ENCODE data around the gene DNHD1. TPM values are rescaled to one million over a fixed set of nuclear protein-coding genes. Genes with fewer than 3 reads are reported as not detected.

Gene DNHD1
- total and polyA plus RNA-seq, 8 donors: 1.8 to 45.1 (median 11.4) TPM

DNA sequence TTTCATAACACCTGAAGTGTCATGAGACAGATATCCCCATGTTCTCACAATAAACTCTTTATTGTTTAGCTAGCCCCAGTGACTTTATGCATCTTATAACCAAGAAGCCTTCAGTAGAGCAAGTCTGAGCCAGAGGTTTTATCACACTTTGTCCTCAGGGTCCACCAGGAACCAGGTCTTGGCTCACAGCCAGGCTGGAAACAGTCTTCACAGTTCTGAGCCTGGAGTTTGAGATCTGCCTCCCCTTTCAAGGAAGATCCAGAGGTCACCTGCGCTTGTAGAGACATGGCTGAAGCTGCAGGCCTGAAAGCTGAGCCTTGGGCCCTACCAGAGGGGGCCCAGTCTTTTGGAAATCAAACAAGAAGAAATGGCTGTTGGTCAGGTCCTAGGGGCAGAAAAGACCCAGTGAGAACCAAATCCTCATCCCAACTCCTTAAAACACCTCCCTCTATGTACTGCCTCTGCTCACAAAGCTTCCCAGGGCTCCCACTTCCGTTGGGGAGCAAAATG, 102.9 kb downstream of the DNHD1 start:
- Histone ChIP-seq H3K4me3 (no peak overlapping the region), H3K27me3 (no peaks in the 10 kb centered on the region), H3K4me1 (peaks cover 17 to 82% (median 60%) of the 10 kb centered on the region in 4 donors), H3K9me3 (no peaks in the 10 kb centered on the region), H3K27ac (no peak overlapping the region), H3K36me3 (peaks cover 33 to 66% (median 57%) of the 10 kb centered on the region in 4 donors)
- no peak for TF ChIP-seq POLR2A (IDR thresholded peaks at IDR 0.05)
- TF ChIP-seq, protein P1, sequence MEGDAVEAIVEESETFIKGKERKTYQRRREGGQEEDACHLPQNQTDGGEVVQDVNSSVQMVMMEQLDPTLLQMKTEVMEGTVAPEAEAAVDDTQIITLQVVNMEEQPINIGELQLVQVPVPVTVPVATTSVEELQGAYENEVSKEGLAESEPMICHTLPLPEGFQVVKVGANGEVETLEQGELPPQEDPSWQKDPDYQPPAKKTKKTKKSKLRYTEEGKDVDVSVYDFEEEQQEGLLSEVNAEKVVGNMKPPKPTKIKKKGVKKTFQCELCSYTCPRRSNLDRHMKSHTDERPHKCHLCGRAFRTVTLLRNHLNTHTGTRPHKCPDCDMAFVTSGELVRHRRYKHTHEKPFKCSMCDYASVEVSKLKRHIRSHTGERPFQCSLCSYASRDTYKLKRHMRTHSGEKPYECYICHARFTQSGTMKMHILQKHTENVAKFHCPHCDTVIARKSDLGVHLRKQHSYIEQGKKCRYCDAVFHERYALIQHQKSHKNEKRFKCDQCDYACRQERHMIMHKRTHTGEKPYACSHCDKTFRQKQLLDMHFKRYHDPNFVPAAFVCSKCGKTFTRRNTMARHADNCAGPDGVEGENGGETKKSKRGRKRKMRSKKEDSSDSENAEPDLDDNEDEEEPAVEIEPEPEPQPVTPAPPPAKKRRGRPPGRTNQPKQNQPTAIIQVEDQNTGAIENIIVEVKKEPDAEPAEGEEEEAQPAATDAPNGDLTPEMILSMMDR (IDR thresholded peaks at IDR 0.05): no peak
- TF ChIP-seq POLR2AphosphoS5 (IDR thresholded peaks at IDR 0.05): no peak
- no peak for TF ChIP-seq EP300 (IDR thresholded peaks at IDR 0.05)
- intact Hi-C loops (cut with DNase I; ENCODE audit: low total_unique reads): loop anchor here (10.0 kb wide), 1 partner anchor 85 kb away; the partner anchor contains the start of gene MRPL17
- WGBS, 5 donors: 81 to 88% (median 87%) methylated on average over 2 of the region's 2 CpGs
- no peak for DNase-seq

DNA sequence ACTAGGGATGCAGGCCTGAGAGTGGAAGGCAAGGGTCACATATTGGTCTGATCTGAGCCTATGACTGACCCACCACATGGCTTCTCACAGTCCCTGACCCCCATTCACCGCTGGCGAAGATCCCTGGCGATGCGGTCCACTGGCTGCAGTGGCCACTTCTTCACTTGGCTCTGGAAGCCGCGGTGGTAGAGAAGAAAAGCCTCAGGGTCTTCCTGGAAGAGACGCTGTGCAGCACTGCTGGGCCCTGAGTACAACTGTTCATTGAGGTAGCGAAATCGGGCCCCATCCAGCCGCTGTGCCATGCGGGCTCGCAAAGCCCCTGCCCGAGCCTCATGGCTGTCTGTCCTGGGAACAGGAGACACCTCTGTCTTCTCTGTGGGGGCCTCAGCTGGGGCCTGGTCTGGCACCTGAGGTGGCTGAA, 104.0 kb downstream of the DNHD1 start:
- WGBS, 5 donors: 95 to 100% (median 97%) methylated on average over 6 to 13 of the region's 13 CpGs
- no peak overlapping the region for H3K27ac ChIP-seq
- no peak for DNase-seq
- H3K36me3 ChIP-seq: peaks cover 33 to 58% (median 51%) of the 10 kb centered on the region in 4 donors
- H3K4me3 ChIP-seq: no peak overlapping the region
- TF ChIP-seq POLR2A (IDR thresholded peaks at IDR 0.05): no peak
- TF ChIP-seq POLR2AphosphoS5 (IDR thresholded peaks at IDR 0.05): no peak
- TF ChIP-seq, protein P1 (IDR thresholded peaks at IDR 0.05): no peak
- H3K27me3 ChIP-seq: no peaks in the 10 kb centered on the region
- H3K4me1 ChIP-seq: peaks cover 28 to 85% (median 69%) of the 10 kb centered on the region in 4 donors
- intact Hi-C loops (cut with DNase I; ENCODE audit: low total_unique reads): loop anchor here (10.0 kb wide), 1 partner anchor 84 kb away; the partner anchor contains the start of gene MRPL17
- no peaks in the 10 kb centered on the region for H3K9me3 ChIP-seq

DNA sequence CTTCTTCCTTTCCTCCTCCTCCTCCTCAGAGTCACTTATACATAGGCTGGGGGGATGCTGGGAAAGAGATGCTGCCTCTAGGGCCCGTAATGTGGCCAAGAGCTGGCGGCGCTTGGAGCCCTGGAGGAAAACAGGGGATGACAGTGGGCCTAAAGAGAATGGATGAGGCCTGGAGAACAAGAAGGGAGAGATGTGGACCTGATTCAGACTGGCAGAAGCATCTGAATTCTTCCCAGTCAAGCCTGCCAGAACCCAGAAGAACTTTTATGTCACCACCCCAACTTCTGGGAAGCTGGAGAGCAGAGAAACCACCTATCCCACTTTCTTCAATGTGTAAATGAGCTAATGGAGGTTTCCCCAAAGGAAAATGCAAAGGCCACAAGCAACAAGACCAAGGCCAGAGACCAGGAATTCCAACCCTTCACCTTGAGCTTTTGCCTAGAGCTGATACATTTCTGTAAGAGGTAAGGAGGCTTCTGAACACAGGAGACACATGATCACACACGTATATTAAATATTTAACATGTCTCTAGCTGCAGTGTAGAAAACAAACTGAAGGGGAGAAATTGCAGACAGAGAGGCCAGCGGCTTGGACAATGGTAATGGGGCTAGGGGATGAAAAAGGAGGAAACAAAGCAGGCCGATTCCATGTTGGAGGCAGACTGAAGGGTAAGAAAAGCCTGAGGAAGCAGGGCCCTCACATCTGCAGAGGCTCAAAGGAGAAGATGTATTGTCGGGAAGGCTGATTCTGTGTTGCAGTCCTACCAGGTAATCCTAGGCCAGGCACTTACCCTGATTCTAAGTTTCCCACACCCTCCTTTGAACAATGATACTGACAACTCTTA, 105.2 kb downstream of the DNHD1 start:
- intact Hi-C loops (cut with DNase I; ENCODE audit: low total_unique reads): loop anchor here (10.0 kb wide), 1 partner anchor 82 kb away; the partner anchor contains the start of gene MRPL17
- no peaks in the 10 kb centered on the region for H3K27me3 ChIP-seq
- TF ChIP-seq POLR2A (IDR thresholded peaks at IDR 0.05): no peak
- TF ChIP-seq POLR2AphosphoS5 (IDR thresholded peaks at IDR 0.05): no peak
- TF ChIP-seq EP300 (IDR thresholded peaks at IDR 0.05): no peak
- TF ChIP-seq, protein P1 (IDR thresholded peaks at IDR 0.05): no peak
- H3K4me1 ChIP-seq: peaks cover 41 to 86% (median 76%) of the 10 kb centered on the region in 4 donors
- H3K9me3 ChIP-seq: no peaks in the 10 kb centered on the region
- H3K27ac ChIP-seq: peak overlapping the region in 3 of 5 donors; percentile 99 to 100 (median 99)
- peak overlapping the region; percentile 73 to 96 (median 92) for H3K4me3 ChIP-seq
- WGBS, 5 donors: 46 to 54% (median 47%) methylated on average over 7 of the region's 7 CpGs
- DNase-seq: peak in 1 of 2 donors; percentile 16
- peaks cover 28 to 45% (median 41%) of the 10 kb centered on the region in 4 donors for H3K36me3 ChIP-seq

DNA sequence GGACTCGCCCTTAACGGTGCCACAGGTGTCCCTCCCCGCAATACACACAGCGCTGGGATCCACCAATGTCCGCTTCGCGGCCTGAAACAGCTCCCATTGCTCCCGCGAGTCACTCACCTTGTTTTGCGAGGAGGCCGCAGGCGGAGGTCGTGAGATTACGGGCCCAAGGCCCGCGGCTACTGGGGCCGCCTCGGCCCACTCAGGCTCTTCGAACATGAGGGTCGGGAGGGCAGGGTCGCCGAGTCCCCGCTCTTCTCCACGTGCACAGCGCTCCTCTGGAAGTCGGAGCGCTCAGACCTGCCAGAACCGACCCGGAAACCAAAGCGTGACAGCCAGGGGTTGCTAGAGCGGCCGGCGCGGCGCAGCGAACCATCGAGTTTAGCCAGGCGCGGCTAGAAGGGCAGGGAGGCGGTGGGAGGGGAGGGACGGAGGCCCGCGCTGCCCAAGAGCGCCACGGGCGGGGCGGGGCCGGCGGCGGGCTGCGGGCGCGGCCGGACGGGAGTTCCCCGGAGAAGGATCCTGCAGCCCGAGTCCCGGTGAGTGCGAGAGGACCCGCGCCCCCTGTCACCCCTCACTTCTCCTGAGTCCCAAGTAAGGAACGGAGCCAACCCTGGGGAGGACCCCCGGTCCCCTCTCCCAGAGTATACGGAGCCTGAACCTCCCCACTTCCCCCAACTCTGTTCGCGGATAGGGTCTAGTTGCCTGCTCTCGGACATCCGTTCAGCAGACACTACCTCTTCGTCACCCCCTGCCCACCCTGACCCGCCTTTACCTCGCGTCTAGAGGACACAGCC, 106.4 kb downstream of the DNHD1 start, which contains the start of the genes ILK and RRP8:
ILK (plus strand) TSS at position 488 of the 794 bp plus-strand sequence. CDS start 498 bp downstream, outside the sequence.
RRP8 (minus strand) TSS at position 330 of the 794 bp plus-strand sequence; CDS start at position 216, 114 bp downstream.
- intact Hi-C loops (cut with DNase I; ENCODE audit: low total_unique reads): loop anchor here (10.0 kb wide), 1 partner anchor 81 kb away; the partner anchor contains the start of gene MRPL17
- Histone ChIP-seq H3K4me3 (peak within 1 kb of the TSS; percentile 73 to 96 (median 92)), H3K9me3 (no peaks in the 10 kb centered on the region), H3K36me3 (peaks cover 31 to 45% (median 42%) of the 10 kb centered on the region in 4 donors), H3K4me1 (peaks cover 53 to 86% (median 80%) of the 10 kb centered on the region in 4 donors), H3K27me3 (no peaks in the 10 kb centered on the region), H3K27ac (peak within 1 kb of the TSS; percentile 94 to 100 (median 99))
- WGBS, 5 donors: 0 to 1% (median 0%) methylated on average over 43 to 72 of the region's 72 CpGs
- peak; percentile 67 to 90 (median 87) for TF ChIP-seq POLR2AphosphoS5 (IDR thresholded peaks at IDR 0.05)
- TF ChIP-seq, protein P1 (IDR thresholded peaks at IDR 0.05): peak in 3 of 7 experiments; percentile 11 to 39 (median 29)
- no peak for TF ChIP-seq EP300 (IDR thresholded peaks at IDR 0.05)
- peak; percentile 94 to 98 for DNase-seq

All from stomach (tissue), 9 donors.